Type B pancreatic cell (in vitro differentiated cells): ENCODE data around the gene ANG. TPM values are rescaled to one million over a fixed set of nuclear protein-coding genes. Genes with fewer than 3 reads are reported as not detected.

Source experiments
- DNase-seq: peaks from one replicate; pipeline ENCODE4 v3.0.0; 2021; ENCODE audit warnings: mixed read lengths; ENCODE audit not compliant: unreplicated experiment; ENCODE audit errors: extremely low spot score
- H3K27ac Mint-ChIP-seq: 2 replicates; pipeline ENCODE4 v1.8.0; 2021; ENCODE audit warnings: mild to moderate bottlenecking, mixed read lengths
- H3K27me3 Mint-ChIP-seq: 2 replicates; pipeline ENCODE4 v1.8.0; 2021; ENCODE audit warnings: mixed read lengths
- H3K36me3 Mint-ChIP-seq: 2 replicates; pipeline ENCODE4 v1.8.0; 2021; ENCODE audit warnings: mixed read lengths
- H3K4me1 Mint-ChIP-seq: one replicate; pipeline ENCODE4 v1.8.0; 2021; ENCODE audit warnings: mixed read lengths; ENCODE audit not compliant: unreplicated experiment
- H3K4me3 Mint-ChIP-seq: 2 replicates; pipeline ENCODE4 v1.8.0; 2021; ENCODE audit warnings: mild to moderate bottlenecking, mixed read lengths
- H3K9me3 Mint-ChIP-seq: 2 replicates; pipeline ENCODE4 v1.8.0; 2021; ENCODE audit warnings: mixed read lengths
- CTCF ChIP-seq: fragments of 200-600 bp; sonication (generic); conservative IDR thresholded peaks from 2 replicates; pipeline ENCODE4 v1.5.0; 2021; ENCODE audit warnings: antibody characterized with exemption, mild to moderate bottlenecking
- total RNA-seq: library from RNA; stranded (reverse); gene quantifications from 2 replicates; pipeline ENCODE4 v1.2.1, GENCODE V29; 2021; ENCODE audit warnings: low replicate concordance

Gene ANG
- total RNA-seq, 1 donor from 2014 or later: 24.5 TPM

- no peak for TF ChIP-seq CTCF
- Mint-ChIP-seq H3K27me3 (no peaks in the 10 kb centered on the region), H3K36me3 (peaks cover 5% of the 10 kb centered on the region), H3K9me3 (no peaks in the 10 kb centered on the region), H3K27ac (peak overlapping the region; percentile 58), H3K4me1 (peaks cover 14% of the 10 kb centered on the region), H3K4me3 (peak overlapping the region; percentile 68)
- no peak for DNase-seq
These were observed 1.0 kb upstream of the ANG start for GRCh38 chr14:20687362-20688166.

GRCh38 chr14:20690848-20691640, 2.5 kb downstream of the ANG start:
- no peaks in the 10 kb centered on the region for H3K9me3 Mint-ChIP-seq
- no peak for DNase-seq
- peak; percentile 89 for TF ChIP-seq CTCF
- peaks cover 13% of the 10 kb centered on the region for H3K4me1 Mint-ChIP-seq
- peaks cover 5% of the 10 kb centered on the region for H3K36me3 Mint-ChIP-seq
- no peaks in the 10 kb centered on the region for H3K27me3 Mint-ChIP-seq
- H3K27ac Mint-ChIP-seq: peak overlapping the region; percentile 32
- H3K4me3 Mint-ChIP-seq: peak overlapping the region; percentile 55

GRCh38 chr14:20692116-20692751, 3.7 kb downstream of the ANG start:
- no peak for DNase-seq
- H3K27ac Mint-ChIP-seq: no peak overlapping the region
- no peak overlapping the region for H3K4me3 Mint-ChIP-seq
- H3K9me3 Mint-ChIP-seq: no peaks in the 10 kb centered on the region
- H3K4me1 Mint-ChIP-seq: peaks cover 9% of the 10 kb centered on the region
- no peak for TF ChIP-seq CTCF
- H3K27me3 Mint-ChIP-seq: no peaks in the 10 kb centered on the region
- H3K36me3 Mint-ChIP-seq: peaks cover 5% of the 10 kb centered on the region

GRCh38 chr14:20696764-20697163, 8.2 kb downstream of the ANG start:
- H3K27ac Mint-ChIP-seq: no peak overlapping the region
- TF ChIP-seq CTCF: no peak
- H3K36me3 Mint-ChIP-seq: no peaks in the 10 kb centered on the region
- no peaks in the 10 kb centered on the region for H3K4me1 Mint-ChIP-seq
- no peaks in the 10 kb centered on the region for H3K27me3 Mint-ChIP-seq
- no peaks in the 10 kb centered on the region for H3K9me3 Mint-ChIP-seq
- no peak overlapping the region for H3K4me3 Mint-ChIP-seq
- no peak for DNase-seq

- H3K4me1 Mint-ChIP-seq: no peaks in the 10 kb centered on the region
- peak; percentile 72 for DNase-seq
- TF ChIP-seq CTCF: peak; percentile 91
These were observed 8.9 kb downstream of the ANG start for GRCh38 chr14:20697273-20698017.

More at GRCh38 chr14:20697273-20698017, 8.9 kb downstream of the ANG start:
- no peaks in the 10 kb centered on the region for H3K9me3 Mint-ChIP-seq
- no peaks in the 10 kb centered on the region for H3K27me3 Mint-ChIP-seq
- no peaks in the 10 kb centered on the region for H3K36me3 Mint-ChIP-seq
- H3K4me3 Mint-ChIP-seq: no peak overlapping the region
- no peak overlapping the region for H3K27ac Mint-ChIP-seq
